ENCODE data around the gene CUEDC1. TPM values are rescaled to one million over a fixed set of nuclear protein-coding genes. Genes with fewer than 3 reads are reported as not detected.
"Not testable (repeated sequence)": the region's sequence is repeated elsewhere in the genome, so short reads cannot be mapped to it uniquely, and the experiment has no call there.

The CUEDC1 gene
- total and polyA plus RNA-seq, 5 donors: 41.0 to 60.5 (median 54.7) TPM

DNA sequence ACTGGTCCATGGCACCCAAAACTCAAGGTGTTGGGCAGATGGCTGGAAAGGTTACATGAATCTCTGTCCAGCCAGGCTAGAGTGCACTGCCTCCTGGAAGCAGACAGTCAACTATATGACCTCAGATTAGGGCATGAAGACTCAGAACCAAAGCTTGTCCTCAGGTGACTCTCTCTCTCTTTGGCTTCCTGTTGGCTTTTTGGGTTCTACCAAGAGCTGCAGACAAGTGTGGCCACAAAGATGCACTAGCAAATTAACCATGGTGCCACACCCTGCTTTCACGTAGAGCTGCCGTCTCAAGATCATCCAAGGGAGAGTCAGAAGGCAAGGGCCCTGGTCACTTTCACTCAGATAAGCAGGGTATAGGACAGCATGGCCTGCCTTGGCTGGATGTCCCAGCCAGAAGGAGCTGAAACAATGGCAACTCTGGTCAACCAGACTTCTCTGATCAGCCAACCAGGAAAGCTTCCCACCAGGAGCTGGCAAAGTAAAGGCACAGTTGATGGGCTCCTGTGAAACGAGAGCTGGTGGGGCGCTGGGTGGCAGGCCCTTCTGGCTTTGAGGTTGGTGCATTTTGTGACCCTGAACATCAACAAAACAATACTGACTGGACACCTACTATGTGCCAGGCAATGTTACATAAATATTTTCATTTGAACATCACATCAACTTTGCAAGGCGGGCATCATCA lies 31.9 kb downstream of the CUEDC1 start:
- ATAC-seq (no peak), DNase-seq (no peak)
- 93% methylated on average over 5 of the region's 5 CpGs for WGBS
- Histone ChIP-seq H3K4me3 (ENCODE audit: low read length) (no peak overlapping the region), H3K27me3 (ENCODE audit: control insufficient read depth, insufficient read depth) (no peaks in the 10 kb centered on the region), H3K27ac (ENCODE audit: low read length) (no peak overlapping the region), H3K9me3 (ENCODE audit: control insufficient read depth, low read length) (no peaks in the 10 kb centered on the region), H3K4me1 (ENCODE audit: control insufficient read depth, insufficient read depth, low read length) (peaks cover 19% of the 10 kb centered on the region)
- intact Hi-C loops (cut with DNase I): no loop called here

GRCh38 chr17:57922745-57923144 lies 32.5 kb downstream of the CUEDC1 start:
- H3K27me3 ChIP-seq (ENCODE audit: control insufficient read depth, insufficient read depth); H3K9me3 ChIP-seq (ENCODE audit: control insufficient read depth, low read length); DNase-seq; H3K27ac ChIP-seq (ENCODE audit: low read length); intact Hi-C loops (cut with DNase I); H3K4me3 ChIP-seq (ENCODE audit: low read length); ATAC-seq: not testable (repeated sequence)
- 99% methylated on average over 4 of the region's 4 CpGs for WGBS
- H3K4me1 ChIP-seq (ENCODE audit: control insufficient read depth, insufficient read depth, low read length): peaks cover 23% of the 10 kb centered on the region

DNA sequence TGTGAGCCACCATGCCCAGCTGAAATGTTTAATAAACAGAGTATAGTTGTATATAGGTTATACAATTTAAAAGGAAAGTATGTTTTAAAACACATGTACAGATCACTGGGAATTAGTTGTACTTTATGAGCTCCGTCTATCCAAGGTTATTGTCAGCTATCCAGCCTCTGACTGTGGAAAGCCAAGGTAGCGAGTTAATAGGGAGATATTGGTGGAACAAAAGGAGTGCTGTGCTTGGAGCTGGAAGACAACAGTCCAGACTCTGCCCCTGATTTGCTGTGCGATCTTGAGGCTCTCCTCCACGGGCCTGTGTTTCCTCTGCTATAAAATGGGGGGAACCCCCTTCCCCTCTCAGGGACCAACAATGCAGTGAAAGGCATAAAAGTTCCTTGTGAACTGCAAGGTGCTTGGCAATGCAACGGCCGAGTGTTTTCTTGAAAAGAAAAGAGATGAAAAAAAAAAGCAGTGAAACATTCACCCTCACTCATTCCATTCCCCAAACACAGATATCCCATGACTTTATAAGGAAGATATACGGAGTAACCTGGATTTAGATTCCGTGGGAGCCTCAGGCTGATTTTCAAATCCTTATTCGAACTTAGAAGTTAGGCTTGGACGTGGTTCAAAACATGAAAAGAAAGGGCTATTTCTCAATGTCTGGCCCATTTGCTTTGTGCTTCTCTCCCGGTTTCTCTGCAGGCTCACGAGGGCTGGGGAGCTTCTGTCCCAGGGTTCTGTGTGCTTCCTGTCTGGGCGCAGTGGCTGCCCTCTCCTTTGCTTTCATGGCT lies 34.1 kb downstream of the CUEDC1 start:
- no peak overlapping the region for H3K4me3 ChIP-seq (ENCODE audit: low read length)
- intact Hi-C loops (cut with DNase I): no loop called here
- no peaks in the 10 kb centered on the region for H3K9me3 ChIP-seq (ENCODE audit: control insufficient read depth, low read length)
- peak; percentile 47 to 60 for ATAC-seq
- WGBS: 34% methylated on average over 13 of the region's 13 CpGs
- H3K4me1 ChIP-seq (ENCODE audit: control insufficient read depth, insufficient read depth, low read length): peaks cover 20% of the 10 kb centered on the region
- DNase-seq: peak; percentile 50 to 79 (median 76)
- H3K27ac ChIP-seq (ENCODE audit: low read length): peak overlapping the region; percentile 83
- H3K27me3 ChIP-seq (ENCODE audit: control insufficient read depth, insufficient read depth): no peaks in the 10 kb centered on the region

DNA sequence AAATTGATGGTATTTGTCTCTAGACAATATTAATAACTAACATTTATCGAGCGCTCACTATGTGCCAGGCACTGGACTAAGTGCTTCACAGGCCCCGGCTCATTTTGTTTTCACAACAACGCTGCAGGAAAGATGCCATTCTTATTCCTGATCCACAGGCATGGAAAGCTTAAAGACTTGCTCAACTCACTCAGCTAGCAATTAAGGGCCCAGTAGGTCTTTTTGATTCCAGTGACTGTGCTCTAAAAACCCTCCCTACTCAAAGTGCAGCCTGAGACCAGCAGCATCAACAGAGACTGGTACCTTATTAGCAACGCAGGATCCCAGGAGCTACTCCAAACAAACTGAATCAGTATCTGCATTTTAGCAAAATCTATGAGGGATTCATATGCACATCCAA lies 35.3 kb downstream of the CUEDC1 start:
- Histone ChIP-seq H3K4me1 (ENCODE audit: control insufficient read depth, insufficient read depth, low read length) (peaks cover 22% of the 10 kb centered on the region), H3K27me3 (ENCODE audit: control insufficient read depth, insufficient read depth) (no peaks in the 10 kb centered on the region), H3K4me3 (ENCODE audit: low read length) (no peak overlapping the region), H3K9me3 (ENCODE audit: control insufficient read depth, low read length) (no peaks in the 10 kb centered on the region), H3K27ac (ENCODE audit: low read length) (no peak overlapping the region)
- intact Hi-C loops (cut with DNase I): no loop called here
- ATAC-seq (no peak), DNase-seq (no peak)
- WGBS: 95% methylated on average over 5 of the region's 5 CpGs

DNA sequence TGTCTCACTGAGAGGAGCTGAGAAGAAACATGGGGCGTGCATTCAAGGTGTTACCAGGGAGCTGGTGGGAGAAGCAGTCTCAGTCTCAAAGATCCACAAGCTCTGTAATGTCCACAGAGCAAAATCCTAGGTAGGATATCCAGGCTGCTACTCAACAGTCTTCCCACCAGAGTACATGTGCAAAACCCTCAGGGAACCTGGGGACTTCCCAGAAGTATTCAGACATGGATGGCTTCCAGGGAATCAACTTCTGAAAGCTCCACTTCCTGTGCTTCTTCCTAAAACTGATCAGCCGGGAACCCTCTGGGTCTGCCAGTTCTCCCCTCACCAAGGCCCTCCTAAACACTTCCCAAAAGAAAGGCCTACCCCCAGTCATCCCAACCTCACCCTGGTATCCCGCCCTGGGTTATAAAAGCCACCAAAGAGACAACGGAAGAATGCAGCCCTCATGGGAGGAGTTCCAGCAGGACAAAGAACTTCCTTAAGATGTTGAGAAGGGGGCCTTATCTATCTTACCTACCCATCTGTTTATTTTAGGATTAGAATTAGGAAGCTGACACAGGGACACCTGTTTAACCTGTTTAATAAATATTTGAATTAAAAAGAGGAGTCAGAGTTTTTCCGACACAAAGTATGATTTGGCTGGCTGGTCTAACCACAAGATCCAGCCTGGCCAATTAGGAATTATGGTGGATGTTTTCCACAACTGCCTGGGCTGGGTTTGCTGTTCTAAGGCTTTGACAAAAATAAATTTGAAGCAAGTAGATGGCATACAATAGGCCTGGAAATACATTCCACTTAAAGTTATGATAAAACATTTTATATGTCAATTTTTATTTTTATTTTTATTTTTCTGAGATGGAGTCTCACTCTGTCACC lies 37.0 kb downstream of the CUEDC1 start:
- intact Hi-C loops (cut with DNase I): no loop called here
- H3K27ac ChIP-seq (ENCODE audit: low read length): peak overlapping the region; percentile 69
- H3K4me3 ChIP-seq (ENCODE audit: low read length): no peak overlapping the region
- no peaks in the 10 kb centered on the region for H3K9me3 ChIP-seq (ENCODE audit: control insufficient read depth, low read length)
- ATAC-seq: peak in 1 of 2 donors; percentile 4
- WGBS: 52% methylated on average over 5 of the region's 5 CpGs
- H3K4me1 ChIP-seq (ENCODE audit: control insufficient read depth, insufficient read depth, low read length): peaks cover 32% of the 10 kb centered on the region
- H3K27me3 ChIP-seq (ENCODE audit: control insufficient read depth, insufficient read depth): no peaks in the 10 kb centered on the region
- peak in 1 of 3 donors; percentile 10 for DNase-seq

DNA sequence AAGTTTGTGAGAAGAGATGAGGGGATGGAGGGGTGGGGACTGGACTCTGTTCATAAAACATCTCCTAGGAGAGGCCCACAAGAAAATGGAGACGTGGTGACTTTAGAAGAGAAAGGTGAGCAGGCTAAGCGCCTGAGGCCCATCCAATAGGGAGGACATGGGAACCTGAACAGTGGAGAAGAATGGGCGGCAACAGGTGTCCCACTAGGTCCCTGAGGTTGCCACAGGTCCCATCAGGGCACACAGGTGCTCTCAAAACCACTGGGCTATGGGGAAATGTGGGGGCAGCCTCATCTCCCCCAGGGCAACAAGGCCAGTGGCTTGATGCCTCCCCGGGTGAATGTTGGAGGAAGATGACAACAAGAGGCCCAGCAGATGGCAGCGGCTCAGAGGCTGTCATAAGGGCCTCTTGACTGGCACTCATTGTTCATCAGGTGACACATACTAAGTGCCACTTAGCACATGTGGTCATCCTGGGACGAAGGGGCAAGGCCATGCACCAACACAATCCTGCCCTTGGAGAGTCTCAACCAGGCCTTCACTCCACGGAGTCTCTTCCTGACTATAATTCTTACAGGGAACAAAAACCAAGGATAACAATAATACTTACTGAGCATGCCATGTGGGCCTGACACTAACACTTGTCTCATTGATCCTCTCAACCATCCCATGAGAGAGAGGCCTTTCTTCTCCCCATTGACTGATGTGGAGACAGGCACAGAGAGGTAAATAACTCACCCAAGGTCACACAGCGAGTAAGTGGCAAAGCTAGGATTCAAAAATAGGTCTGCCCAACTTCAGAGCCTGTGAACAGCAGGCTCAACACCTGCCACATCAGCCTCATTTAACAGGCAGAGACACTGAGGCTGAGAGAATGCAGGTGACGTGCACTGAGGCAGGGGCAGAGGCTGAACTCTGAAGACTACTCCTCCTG lies 38.0 kb downstream of the CUEDC1 start:
- H3K27ac ChIP-seq (ENCODE audit: low read length): peak overlapping the region; percentile 69
- intact Hi-C loops (cut with DNase I): no loop called here
- ATAC-seq: peak; percentile 49 to 51
- peaks cover 34% of the 10 kb centered on the region for H3K4me1 ChIP-seq (ENCODE audit: control insufficient read depth, insufficient read depth, low read length)
- DNase-seq: peak in 2 of 3 donors; percentile 66 to 71
- H3K27me3 ChIP-seq (ENCODE audit: control insufficient read depth, insufficient read depth): no peaks in the 10 kb centered on the region
- WGBS: 83% methylated on average over 9 of the region's 9 CpGs
- H3K4me3 ChIP-seq (ENCODE audit: low read length): no peak overlapping the region
- no peaks in the 10 kb centered on the region for H3K9me3 ChIP-seq (ENCODE audit: control insufficient read depth, low read length)

DNA sequence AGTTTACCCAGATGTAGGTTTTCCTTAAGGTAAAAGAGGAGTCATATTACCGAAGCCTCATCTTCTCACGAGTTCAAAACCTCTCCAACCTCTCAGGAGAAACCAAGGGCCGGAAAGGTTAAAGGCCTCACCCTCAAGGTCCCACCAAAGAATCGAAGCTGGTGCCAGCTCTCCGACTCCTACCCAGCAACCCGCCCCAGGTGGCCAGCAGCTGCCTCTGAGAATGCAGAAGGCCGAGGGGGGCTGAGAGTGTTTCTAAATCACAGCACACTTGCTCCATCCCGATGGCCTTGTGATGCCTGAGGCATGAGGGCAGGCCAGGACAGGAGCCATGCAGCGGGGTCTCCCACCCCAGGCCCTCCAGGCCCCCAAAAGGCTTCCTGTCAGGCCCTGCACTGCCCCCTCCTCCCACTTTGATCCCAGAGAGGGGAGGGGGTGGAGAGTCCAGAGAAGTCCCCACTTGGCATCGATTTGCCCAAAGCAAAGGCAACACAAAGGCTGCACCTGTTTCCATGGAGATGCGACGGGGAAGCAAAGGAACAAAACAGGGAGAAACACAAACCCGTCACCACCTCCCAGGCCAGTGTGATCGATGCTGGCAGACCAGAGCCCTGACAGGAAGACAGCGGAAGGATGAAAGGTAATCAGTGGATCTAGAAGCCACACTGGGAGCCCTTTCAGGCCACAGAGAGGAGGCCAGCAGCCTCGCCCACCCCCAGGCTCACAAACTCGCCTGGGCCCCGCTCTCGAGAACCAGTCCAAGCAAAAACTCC lies 39.0 kb downstream of the CUEDC1 start:
- ATAC-seq: no peak
- 63% methylated on average over 19 of the region's 19 CpGs for WGBS

GRCh38 chr17:57915544-57915943 lies 39.7 kb downstream of the CUEDC1 start:
- DNase-seq (peak; percentile 47 to 78 (median 72)), ATAC-seq (peak; percentile 17 to 23)
- Histone ChIP-seq H3K27me3 (ENCODE audit: control insufficient read depth, insufficient read depth) (no peaks in the 10 kb centered on the region), H3K4me1 (ENCODE audit: control insufficient read depth, insufficient read depth, low read length) (peaks cover 32% of the 10 kb centered on the region), H3K27ac (ENCODE audit: low read length) (peak overlapping the region; percentile 82), H3K9me3 (ENCODE audit: control insufficient read depth, low read length) (no peaks in the 10 kb centered on the region), H3K4me3 (ENCODE audit: low read length) (no peak overlapping the region)
- intact Hi-C loops (cut with DNase I): no loop called here
- WGBS: 34% methylated on average over 9 of the region's 9 CpGs

More for the DNA sequence above, 39.0 kb downstream of the CUEDC1 start:
- Histone ChIP-seq H3K27me3 (ENCODE audit: control insufficient read depth, insufficient read depth) (no peaks in the 10 kb centered on the region), H3K9me3 (ENCODE audit: control insufficient read depth, low read length) (no peaks in the 10 kb centered on the region), H3K4me1 (ENCODE audit: control insufficient read depth, insufficient read depth, low read length) (peaks cover 34% of the 10 kb centered on the region), H3K27ac (ENCODE audit: low read length) (peak overlapping the region; percentile 48), H3K4me3 (ENCODE audit: low read length) (no peak overlapping the region)
- DNase-seq: peak in 1 of 3 donors; percentile 54
- intact Hi-C loops (cut with DNase I): no loop called here

GRCh38 chr17:57914273-57915142 lies 40.7 kb downstream of the CUEDC1 start:
- no peak for ATAC-seq
- WGBS: 60% methylated on average over 5 of the region's 5 CpGs
- Histone ChIP-seq H3K9me3 (ENCODE audit: control insufficient read depth, low read length) (no peaks in the 10 kb centered on the region), H3K4me1 (ENCODE audit: control insufficient read depth, insufficient read depth, low read length) (peaks cover 32% of the 10 kb centered on the region), H3K27ac (ENCODE audit: low read length) (peak overlapping the region; percentile 47), H3K27me3 (ENCODE audit: control insufficient read depth, insufficient read depth) (no peaks in the 10 kb centered on the region), H3K4me3 (ENCODE audit: low read length) (no peak overlapping the region)
- DNase-seq: peak in 1 of 3 donors; percentile 28
- intact Hi-C loops (cut with DNase I): no loop called here

Data from right cardiac atrium (tissue), 5 donors.